ENCODE results near the gene TNK1.
"Not testable (repeated sequence)": the region's sequence is repeated elsewhere in the genome, so short reads cannot be mapped to it uniquely, and the experiment has no call there.

Gene TNK1

DNA sequence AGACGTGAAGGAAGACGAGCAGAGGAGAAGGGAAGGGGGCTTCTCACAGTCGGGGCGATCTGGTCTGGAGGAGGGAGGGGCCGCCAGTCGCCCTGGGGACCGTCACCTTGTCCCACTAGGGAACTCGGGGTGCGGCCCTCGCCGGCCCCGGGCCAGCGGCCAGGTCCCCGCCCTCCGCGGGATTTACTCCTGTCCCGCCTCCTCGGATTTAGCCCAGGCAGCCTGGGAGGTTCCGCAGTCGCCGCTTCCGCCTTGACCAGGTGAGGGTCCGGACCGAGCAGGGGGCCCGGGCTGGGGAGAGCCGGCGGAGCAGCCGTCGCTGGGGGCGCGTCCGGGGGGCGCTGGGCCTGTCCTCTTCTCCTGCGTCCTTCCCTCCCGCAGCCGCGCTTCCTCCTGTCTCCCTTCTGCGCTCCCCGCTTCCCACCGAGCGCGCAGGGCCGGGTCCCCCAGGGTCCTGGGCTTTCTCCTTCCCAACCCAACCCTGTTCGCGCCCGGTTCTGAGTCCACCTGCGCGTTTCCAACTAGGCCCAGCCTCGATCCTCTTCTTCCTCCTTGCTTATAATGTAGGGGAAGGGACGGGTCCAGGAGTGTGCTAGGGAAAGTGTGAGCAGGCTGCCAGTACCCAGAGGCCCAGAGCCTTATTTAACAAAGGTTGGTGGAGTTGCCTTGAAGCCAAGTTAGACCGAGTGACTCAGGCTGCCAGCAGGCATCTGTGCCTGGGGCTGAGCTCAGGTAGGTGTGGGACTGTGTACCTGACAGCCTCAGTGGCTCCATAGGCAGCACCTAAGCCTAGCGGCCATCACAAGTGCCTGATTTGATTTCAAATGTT, at the start of gene TNK1:
Gene TNK1, plus strand, starts transcription at position 235 of the 829 bp plus-strand sequence. CDS start 1,838 bp downstream, outside the sequence.
- DNase-seq = no peak

DNA sequence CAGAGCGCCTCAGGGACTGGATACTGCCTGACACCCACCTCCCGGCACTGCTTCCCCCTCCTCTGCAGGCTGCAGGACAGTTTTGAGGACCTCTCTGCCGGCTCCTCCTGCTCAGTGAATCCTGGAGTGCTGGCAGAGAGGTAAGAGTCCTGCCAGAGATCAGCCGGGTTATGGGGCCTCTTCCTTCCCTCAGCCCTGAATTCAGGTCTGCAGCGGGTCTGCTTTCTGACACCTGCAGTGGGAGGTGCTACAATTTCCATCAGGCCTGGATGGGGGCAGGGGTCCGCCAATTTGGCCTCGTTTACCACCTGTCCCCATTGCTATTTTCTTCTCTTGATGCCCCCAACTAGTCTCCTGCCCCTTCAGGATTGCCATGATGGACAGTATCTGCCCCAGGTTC, 48.8 kb upstream of the TNK1 start:
- no peak for DNase-seq

DNA sequence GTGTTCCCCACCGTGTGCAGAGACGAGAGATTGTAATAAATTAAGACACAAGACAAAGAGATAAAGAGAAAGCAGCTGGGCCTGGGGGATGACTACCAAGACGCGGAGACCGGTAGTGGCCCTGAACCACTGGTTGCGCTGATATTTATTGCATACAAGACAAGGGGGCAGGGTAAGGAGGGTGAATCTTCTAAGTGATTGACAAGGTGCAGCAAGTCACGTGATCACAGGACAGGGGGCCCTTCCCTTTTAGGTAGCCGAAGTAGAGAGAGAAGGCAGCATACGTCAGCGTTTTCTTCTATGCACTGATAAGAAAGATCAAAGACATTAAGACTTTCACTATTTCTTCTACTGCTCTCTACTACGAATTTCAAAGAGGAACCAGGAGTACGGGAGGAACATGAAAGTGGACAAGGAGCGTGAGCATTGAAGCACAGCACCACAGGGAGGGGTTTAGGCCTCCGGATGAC, 48.3 kb upstream of the TNK1 start:
- DNase-seq = peak; percentile 58

DNA sequence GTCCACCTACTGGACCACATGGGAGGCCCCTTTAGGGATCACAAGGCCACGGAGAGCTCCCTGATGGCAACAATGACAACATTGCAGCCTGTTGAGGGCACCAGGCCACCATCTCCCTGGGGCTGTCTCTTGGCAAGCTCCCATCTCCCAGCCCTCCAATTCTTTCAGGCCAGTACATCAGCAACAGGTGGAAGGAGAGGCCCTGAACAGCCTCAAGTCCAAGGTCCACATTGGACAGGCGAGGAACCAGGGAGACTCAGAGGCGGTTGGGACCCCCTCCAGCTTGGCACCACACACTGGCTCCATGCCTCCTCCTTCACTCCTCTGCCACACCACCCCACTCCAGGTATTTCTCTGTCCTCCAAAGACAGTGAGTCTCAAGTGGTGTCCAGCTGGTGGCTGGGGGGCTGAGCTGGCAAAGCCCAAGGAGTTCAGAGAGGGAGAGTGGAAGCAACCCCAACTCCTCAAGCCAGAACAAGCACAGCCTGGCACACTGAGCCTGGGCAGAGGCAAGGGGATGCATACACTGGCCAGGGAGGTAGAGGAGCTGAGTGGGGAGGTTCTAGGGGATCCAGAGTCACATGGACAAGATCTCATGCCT, 45.9 kb upstream of the TNK1 start:
- DNase-seq = no peak

DNA sequence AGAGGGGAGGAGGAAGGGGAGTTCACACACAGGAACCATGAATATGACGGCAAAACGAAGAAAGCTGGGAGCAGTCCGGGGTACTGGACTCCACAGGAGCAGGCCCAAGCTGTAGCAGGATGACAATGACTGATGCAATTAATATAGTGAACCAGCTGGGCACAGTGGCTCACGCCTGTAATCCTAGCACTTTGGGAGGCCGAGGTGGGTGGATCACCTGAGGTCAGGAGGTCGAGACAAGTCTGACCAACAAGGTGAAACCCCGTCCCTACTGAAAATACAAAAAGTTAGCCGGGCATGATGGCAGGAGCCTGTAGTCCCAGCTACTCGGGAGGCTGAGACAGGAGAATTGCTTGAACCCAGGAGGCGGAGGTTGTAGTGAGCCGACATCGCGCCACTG, 45.1 kb upstream of the TNK1 start:
- not testable (repeated sequence) for DNase-seq

DNA sequence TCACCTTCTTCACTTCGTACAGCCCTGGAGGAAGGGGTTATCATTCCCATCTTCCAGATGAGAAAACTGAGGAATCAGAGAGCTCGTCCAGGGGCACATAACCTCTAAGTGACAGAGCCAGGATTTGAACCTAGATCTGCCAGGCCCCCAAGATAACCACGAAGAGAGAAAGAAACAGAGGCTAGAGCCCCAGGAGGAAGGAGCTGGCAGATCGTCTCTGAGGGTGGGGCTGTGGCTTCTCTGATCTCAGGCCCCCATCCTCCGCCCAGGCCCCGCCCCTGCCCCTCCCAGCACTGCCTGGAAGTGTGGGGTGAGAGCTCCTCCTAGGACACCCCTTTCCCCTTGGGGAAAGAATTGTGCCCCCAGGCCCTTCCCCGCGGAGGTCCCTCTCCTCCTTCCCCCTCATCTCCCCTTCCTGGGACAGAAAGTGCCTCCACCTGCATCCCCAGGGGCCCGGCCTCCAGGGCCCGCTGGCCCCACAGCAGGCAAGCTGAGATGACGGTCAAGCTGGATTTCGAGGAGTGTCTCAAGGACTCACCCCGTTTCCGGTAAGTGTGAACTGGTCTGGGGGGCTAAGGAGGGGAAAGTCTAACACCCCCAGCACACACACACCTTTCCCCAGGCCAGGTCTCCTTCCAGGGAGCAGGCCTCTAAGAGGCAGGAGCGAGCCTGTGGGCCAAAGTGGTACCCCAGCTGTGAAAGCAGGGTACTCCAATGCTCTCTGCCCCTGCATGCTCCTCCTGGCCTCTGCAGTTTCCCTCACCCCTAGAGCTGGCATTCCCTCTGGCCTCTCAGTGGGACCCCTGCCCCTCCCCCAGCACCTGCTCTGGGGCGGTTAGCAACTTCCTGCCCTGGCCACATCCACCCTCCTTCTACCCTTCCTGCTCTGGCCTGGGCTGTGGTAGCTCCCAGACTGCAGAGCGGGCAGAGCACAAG, 44.4 kb upstream of the TNK1 start, which contains the start of gene ACAP1:
Gene ACAP1, plus strand, starts transcription at position 290 of the 936 bp plus-strand sequence. Its CDS starts 206 bp downstream, at position 496.
- DNase-seq = peak; percentile 81

DNA sequence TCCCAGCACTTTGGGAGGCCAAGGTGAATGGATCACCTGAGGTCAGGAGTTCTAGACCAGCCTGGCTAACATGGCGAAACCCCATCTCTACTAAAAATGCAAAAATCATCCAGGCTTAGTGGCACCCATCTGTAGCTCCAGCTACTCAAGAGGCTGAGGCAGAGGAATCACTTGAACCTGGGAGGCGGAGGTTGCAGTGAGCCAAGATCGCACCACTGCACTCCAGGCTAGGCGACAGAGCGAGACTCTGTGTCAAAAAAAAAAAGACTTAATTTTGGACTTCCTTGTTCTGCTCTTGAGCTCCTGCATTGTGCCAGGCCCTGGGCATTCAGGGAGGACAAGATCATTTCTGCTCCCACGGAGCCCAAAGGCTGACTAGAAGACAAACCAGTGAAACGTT, 43.3 kb upstream of the TNK1 start:
- not testable (repeated sequence) for DNase-seq

DNA sequence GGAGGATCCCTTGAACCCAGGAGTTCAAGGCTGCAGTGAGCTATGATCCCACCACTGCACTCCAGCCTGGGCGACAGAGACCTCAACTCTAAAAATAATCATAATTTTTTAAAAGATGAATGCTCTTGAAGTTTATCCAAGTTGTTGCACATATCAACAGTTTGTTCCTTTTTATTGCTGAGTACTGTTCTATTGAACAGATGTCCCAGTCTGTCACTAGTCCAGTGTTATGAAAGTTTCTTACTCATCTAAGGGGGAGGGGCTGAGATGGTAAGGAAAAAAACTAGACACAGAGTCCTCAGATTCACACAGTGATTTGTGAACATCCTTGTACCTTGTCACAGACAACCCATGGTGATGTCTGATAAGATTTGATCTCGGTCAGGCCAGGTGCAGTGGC, 40.7 kb upstream of the TNK1 start:
- no peak for DNase-seq

DNA sequence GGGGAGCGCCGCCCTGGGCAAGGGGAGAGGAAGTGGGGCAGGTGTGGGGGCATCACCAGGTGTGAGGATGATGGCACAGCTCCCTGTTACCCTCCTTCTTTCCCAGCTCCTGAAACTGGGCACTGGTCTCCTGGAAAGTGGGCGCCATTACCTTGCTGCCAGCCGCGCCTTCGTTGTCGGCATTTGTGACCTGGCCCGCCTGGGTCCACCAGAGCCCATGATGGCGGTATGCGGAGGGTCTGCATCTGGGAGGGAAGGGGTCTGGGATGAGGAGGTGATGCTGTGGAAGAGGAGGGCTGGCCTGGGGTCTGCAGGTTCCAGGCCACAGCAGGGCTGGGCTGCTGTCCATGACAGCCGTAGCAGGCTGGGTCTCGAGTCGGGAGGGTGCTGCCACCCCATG, 39.0 kb upstream of the TNK1 start:
- DNase-seq = no peak

DNA sequence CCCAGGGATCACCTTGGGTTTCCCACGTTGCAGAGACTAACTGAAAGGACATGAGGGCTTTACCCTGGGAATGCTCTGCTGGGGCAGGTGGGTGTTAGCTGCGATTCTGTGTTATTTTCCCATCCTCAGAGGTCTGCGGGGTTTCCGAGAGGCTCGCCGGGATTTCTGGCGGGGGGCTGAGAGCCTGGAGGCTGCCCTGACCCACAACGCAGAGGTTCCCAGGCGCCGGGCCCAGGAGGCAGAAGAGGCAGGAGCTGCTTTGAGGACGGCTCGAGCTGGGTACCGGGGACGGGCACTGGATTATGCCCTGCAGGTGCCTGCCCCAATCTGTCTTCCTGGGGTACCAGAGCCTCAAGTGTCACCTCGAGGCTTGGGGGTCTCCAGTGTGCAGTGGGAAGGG, 37.6 kb upstream of the TNK1 start:
- no peak for DNase-seq

DNA sequence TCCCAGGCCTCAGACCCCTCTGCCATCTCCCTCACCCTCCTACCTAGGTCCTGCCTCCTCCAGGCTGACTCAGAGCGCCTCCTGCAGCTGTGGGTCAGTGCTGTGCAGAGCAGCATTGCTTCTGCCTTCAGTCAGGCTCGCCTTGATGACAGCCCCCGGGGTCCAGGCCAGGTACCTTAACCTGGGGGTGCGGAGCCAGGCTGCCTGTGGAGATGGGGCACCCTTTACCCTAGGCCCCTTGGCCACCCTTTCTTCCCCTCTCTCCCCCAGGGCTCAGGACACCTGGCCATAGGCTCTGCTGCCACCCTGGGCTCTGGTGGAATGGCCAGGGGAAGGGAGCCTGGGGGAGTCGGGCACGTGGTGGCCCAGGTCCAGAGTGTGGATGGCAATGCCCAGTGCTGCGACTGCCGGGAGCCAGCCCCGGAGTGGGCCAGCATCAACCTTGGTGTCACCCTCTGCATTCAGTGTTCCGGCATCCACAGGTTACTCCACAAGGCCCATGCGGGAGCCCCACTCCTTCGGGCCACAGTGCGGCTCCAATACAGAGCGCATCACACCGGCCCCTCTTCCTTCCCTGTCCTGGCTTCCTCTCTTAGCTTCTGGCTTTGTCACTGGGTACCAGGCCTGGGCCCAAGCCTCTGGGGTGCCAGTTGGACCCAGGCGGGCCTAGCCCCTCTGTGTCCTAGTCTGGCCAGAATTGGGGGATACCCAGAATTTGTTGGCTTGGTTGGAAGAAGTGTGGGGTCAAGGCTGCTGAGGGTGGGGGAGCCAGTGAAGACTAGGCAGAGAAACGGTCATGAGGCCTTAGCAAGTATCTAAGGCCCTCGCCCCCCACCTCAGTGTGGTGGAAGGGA, 33.9 kb upstream of the TNK1 start:
- no peak for DNase-seq

DNA sequence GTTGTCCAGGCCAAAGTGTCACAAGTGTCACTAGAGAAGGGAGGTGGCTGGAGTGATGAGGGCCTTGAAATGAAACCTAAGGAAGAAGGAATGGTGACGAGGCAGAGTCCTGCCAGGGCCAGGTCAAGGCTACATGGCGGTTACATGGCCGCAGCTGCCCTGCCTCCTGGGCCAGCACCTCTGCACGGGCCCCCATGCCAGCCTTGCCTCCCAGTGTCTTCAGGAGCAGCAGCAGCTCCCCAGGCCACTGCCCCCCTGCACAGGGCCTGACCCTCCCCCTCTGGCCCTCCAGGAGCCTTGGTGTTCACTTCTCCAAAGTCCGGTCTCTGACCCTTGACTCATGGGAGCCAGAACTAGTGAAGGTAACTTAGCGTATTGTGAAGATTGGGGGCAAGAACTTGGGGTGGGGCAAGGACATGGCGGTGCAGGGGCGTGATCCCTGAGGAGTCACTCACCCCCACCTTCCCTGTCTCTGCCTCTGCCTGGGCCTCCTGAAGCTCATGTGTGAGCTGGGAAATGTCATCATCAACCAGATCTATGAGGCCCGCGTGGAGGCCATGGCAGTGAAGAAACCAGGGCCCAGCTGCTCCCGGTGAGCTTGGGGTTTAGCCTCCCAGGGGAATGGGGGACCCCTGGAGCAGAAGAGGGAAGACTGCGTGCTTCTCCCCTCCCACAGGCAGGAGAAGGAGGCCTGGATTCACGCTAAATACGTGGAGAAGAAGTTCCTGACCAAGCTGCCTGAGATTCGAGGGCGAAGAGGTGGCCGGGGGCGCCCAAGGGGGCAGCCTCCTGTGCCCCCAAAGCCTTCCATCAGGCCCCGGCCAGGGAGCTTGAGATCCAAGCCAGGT, 33.0 kb upstream of the TNK1 start:
- DNase-seq = no peak

DNA sequence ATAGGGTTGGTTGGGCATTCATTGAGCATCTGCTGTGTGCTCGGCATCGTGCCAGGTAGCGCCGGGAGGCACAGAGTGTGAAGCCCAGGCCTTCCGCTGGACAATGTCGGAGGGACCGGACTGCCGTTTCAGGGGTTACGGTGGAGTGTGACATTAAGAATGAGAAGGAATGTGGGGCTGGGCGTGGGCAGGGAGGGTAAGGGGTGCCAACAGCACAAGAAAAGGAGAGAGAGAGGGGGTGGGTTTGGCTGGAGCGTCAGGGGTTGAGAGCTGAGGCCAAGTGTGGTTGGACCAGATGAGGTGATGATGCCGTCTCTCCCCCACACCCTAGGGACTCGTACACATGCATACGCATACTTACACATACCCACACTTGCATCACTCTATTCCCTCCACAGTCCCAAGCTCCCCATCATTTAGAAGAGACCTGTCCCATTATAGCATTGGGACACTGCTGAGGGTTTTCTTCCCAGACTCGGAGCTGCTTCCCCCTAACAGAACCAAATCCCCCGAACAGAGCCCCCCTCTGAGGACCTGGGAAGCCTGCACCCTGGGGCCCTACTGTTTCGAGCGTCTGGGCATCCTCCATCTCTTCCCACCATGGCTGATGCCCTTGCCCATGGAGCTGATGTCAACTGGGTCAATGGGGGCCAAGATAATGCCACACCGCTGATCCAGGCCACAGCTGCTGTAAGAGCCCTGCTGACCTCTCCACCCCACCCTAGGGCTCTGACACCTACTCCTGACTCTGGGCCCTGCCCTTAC, 32.2 kb upstream of the TNK1 start:
- no peak for DNase-seq

DNA sequence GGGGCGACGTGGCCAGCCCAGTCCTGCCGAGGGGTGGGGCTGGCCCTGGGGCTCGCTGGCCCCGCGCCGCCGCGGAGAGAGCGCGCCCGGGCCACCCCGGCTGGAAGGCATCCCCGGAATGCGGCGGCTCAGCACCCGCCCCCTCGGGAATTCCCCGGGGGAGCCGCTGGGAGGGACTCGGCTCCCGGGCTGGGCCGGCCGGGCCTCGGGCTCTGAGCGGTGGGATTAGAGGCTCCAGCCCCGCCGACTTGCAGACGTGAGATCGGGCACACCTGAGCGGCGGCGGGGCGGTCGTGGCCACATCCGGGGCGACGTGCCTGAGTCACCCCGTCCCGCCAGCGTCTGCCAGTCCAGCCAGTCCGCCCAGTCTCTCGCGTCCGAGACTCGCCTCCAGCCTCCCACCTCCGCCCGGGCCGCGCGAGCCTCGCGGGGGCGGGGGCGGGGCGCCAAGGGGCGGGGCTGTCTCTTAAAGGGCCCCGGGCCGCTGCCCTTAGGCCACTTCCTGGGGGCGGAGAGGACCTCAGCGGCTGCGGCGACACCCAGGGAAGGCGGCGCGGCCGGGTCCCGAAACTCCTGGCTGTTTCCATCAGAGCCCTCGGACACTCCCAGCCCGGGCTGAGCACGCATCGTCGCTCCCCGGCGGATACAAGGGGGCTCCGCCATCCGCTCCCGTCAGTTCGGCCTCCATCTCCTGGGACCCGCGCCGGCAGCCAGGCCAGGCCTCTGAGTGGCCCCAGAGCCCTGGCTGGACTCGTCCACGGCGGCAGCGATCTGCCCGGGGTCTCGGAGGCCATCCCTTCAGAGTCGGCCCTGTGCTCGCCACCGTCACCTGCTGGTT, 29.0 kb upstream of the TNK1 start, which contains the start of gene KCTD11:
Gene KCTD11, plus strand, starts transcription at position 498 of the 838 bp plus-strand sequence.
- peak; percentile 74 for DNase-seq

DNA sequence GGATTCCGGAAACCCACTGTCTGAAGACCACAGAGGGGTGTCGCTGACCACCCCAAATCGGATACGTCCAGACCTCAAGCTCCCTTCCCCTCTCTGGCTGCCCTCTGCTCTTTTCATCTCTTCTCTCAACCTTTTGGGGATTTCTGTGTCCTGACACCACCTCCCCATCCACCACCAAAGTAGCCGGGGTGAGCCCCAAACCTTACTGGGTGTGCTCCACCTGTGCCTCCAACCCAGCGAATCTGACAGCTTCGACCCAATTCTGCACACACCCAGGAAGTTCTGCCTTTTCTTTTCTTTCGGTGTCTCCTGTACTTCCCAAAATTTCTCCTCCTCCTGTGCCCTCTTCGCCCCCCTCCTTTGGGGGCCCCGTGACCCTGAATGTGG, 28.4 kb upstream of the TNK1 start:
- no peak for DNase-seq

DNA sequence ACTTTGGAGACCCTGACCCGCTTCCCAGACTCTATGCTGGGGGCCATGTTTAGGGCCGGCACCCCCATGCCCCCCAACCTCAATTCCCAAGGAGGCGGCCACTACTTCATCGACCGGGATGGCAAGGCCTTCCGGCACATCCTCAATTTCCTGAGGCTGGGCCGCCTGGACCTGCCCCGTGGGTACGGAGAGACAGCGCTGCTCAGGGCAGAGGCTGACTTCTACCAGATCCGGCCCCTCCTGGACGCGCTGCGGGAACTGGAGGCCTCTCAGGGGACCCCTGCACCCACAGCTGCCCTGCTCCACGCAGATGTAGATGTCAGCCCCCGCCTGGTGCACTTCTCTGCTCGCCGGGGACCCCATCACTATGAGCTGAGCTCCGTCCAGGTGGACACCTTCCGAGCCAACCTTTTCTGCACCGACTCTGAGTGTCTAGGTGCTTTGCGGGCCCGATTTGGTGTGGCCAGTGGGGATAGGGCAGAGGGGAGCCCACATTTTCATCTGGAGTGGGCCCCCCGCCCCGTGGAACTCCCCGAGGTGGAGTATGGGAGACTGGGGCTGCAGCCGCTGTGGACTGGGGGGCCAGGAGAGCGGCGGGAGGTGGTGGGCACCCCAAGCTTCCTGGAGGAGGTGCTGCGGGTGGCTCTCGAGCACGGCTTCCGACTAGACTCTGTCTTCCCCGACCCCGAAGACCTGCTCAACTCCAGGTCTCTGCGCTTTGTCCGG, 27.8 kb upstream of the TNK1 start:
- no peak for DNase-seq

DNA sequence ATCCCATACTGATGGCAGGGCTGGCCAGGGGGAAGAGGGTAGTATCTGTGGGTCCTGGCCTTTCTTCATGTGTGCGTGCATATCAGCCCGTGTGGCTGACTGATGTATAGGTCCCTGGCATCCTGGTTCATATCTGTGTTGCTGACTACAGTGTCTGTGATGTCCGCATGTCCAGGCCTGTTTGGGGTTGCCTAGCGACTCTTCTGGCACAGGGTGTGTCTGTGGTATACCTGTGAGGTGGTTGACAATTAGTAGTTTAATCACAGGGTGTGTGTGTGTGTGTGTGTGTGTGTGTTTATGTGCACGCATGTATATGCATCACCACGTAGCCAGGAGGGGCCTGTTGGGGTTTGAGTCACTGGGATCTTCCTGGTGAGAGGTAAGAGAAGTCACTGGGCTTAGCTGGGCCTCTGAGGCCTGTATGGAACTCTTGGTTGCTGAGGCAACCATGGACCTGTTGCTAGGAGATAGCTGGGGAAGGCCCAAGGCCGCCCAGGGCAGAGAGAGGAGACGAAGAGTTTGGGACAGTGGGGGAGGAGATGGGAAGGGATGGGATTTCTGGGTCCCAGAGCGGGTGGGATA, 26.5 kb upstream of the TNK1 start:
- peak; percentile 66 for DNase-seq

DNA sequence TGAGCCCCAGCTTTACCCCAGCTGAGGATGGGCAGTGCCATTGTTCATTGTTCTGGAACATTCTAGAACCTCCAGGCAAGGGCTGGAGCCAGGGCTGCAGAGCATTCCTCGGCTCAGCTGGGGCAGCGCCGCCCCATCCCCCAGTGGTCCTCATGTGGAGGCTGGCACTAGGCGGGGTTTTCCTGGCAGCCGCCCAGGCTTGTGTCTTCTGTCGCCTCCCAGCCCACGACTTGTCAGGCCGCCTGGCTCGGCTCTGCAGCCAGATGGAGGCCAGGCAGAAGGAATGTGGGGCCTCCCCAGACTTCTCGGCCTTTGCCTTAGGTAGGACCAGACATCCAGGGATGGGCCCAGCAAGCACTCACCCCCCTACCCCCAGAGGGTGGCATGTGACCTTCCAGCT, 25.8 kb upstream of the TNK1 start, which contains the start of gene TMEM95:
Gene TMEM95, plus strand, starts transcription at position 104 of the 400 bp plus-strand sequence. Its CDS starts 49 bp downstream, at position 153.
- DNase-seq = no peak

Data from stimulated activated CD4-positive, alpha-beta T cell treated with anti-CD3 and anti-CD28 coated beads, Interleukin-1b, Interleukin-23, amount 100 ng/mL, for 48 hours (primary cell).